B cell (primary cell): ENCODE measurements around the gene WTAP. TPM values are rescaled to one million over a fixed set of nuclear protein-coding genes. Genes with fewer than 3 reads are reported as not detected.

Experiments
- ATAC-seq: fragments of 200-7000 bp; cut with Tn5 transposase; one replicate; pipeline ENCODE4 v1.10.0; 2021; ENCODE audit warnings: low read depth, mild to moderate bottlenecking, moderate number of reproducible peaks, moderate library complexity
- CTCF ChIA-PET: fragments of 350-600 bp; sonication (Branson Sonifier 250); formaldehyde crosslinking; loops from one replicate; lab custom pipeline; 2021; ENCODE audit warnings: antibody characterized with exemption, inconsistent platforms; lab: Charles Lee
- POLR2A ChIA-PET: fragments of 350-600 bp; sonication (Branson Sonifier 250); formaldehyde crosslinking; loops from one replicate; lab custom pipeline; 2021; ENCODE audit warnings: antibody characterized with exemption; lab: Charles Lee
- DNase-seq: peaks from one replicate; pipeline ENCODE4 v3.0.0; 2013
- H2AFZ ChIP-seq: 2 replicates; pipeline ENCODE4 v1.6.1; 2012; ENCODE audit warnings: mild to moderate bottlenecking, low read depth, low read length; ENCODE audit not compliant: insufficient read depth, poor library complexity, severe bottlenecking
- H3K27ac ChIP-seq, 2 donors: 1 replicate in 1 of 2; 2 replicates in 1 of 2; pipeline ENCODE4 v1.5.1; 2012 to 2013; ENCODE audit warnings: low read length in 2 of 2, mild to moderate bottlenecking in 2 of 2, moderate library complexity in 1 of 2
- H3K27me3 ChIP-seq, 4 experiments: fragments of 200-600 bp in 1 of 4; sonication (generic) in 1 of 4; replicated peaks in 1 of 4; 1 replicate in 2 of 4; 2 replicates in 2 of 4; pipeline versions ENCODE4 v1.6.1 to v1.7.0; 2013 to 2016; ENCODE audit warnings: low read length in 3 of 4, mild to moderate bottlenecking in 2 of 4, mixed read lengths in 1 of 4, moderate library complexity in 1 of 4; ENCODE audit not compliant: insufficient read depth in 4 of 4, control insufficient read depth in 3 of 4; ENCODE audit errors: control extremely low read depth in 1 of 4
- H3K36me3 ChIP-seq, 2 experiments: replicated peaks in 1 of 2; 1 replicate in 1 of 2; 2 replicates in 1 of 2; pipeline versions ENCODE4 v1.6.1 to v1.7.1; 2013; ENCODE audit warnings: low read length in 1 of 2; ENCODE audit not compliant: insufficient read depth in 2 of 2, control insufficient read depth in 1 of 2; ENCODE audit errors: control extremely low read depth in 1 of 2, extremely low read depth in 1 of 2
- H3K4me1 ChIP-seq, 2 donors: fragments of 200-600 bp in 1 of 2; sonication (generic) in 1 of 2; 1 replicate in 1 of 2; 2 replicates in 1 of 2; pipeline versions ENCODE4 v1.5.1 to v1.6.1; 2013 to 2017; ENCODE audit warnings: low read length in 2 of 2; ENCODE audit not compliant: control insufficient read depth in 2 of 2, insufficient read depth in 2 of 2
- H3K4me2 ChIP-seq: replicated peaks from 2 replicates; pipeline ENCODE3; 2012; ENCODE audit warnings: mild to moderate bottlenecking, low read depth, low read length; ENCODE audit not compliant: poor library complexity, severe bottlenecking
- H3K4me3 ChIP-seq, 5 experiments: fragments of 200-600 bp in 1 of 5; sonication (generic) in 1 of 5; 1 replicate in 3 of 5; 2 replicates in 2 of 5; pipeline versions ENCODE4 v1.5.1 to v1.7.0; 2011 to 2016; ENCODE audit warnings: low read length in 4 of 5, mild to moderate bottlenecking in 4 of 5, low read depth in 2 of 5, control low read depth in 1 of 5, moderate library complexity in 1 of 5; ENCODE audit not compliant: insufficient read depth in 1 of 5; ENCODE audit errors: control extremely low read depth in 1 of 5, extremely low read depth in 1 of 5
- H3K79me2 ChIP-seq: fragments of 200-600 bp; sonication (generic); one replicate; pipeline ENCODE4 v1.6.0; 2016; ENCODE audit warnings: low read length; ENCODE audit not compliant: control insufficient read depth, insufficient read depth
- H3K9ac ChIP-seq: fragments of 200-600 bp; sonication (generic); 2 replicates; pipeline ENCODE4 v1.6.1; 2017; ENCODE audit warnings: mild to moderate bottlenecking, low read length, moderate library complexity
- H3K9me3 ChIP-seq, 3 donors: one replicate each; pipeline versions ENCODE4 v1.6.1 to v1.7.1; 2013; ENCODE audit warnings: low read length in 2 of 3; ENCODE audit not compliant: control insufficient read depth in 2 of 3, insufficient read depth in 1 of 3; ENCODE audit errors: control extremely low read depth in 1 of 3
- H4K20me1 ChIP-seq: 2 replicates; pipeline ENCODE4 v1.6.0; 2012; ENCODE audit warnings: mild to moderate bottlenecking, low read length; ENCODE audit not compliant: insufficient read depth, control insufficient read depth, poor library complexity, severe bottlenecking
- H3K27ac Mint-ChIP-seq: one replicate; pipeline ENCODE4 v1.8.0; 2021; ENCODE audit warnings: mixed read lengths
- H3K27me3 Mint-ChIP-seq: one replicate; pipeline ENCODE4 v1.8.0; 2021; ENCODE audit warnings: mixed read lengths
- H3K4me1 Mint-ChIP-seq: one replicate; pipeline ENCODE4 v1.8.0; 2021; ENCODE audit warnings: mixed read lengths
- H3K4me3 Mint-ChIP-seq: one replicate; pipeline ENCODE4 v1.8.0; 2021; ENCODE audit warnings: mixed read lengths
- H3K9me3 Mint-ChIP-seq: one replicate; pipeline ENCODE4 v1.8.0; 2022; ENCODE audit warnings: mixed read lengths; ENCODE audit not compliant: insufficient read depth
- CTCF ChIP-seq: fragments of 200-600 bp; IDR thresholded peaks from one replicate; pipeline ENCODE4 v1.8.0; 2022; ENCODE audit warnings: antibody characterized with exemption, mild to moderate bottlenecking
- EZH2 ChIP-seq: IDR thresholded peaks from 2 replicates; pipeline ENCODE4 v1.6.1; 2012; ENCODE audit warnings: borderline replicate concordance, low read depth, mild to moderate bottlenecking, moderate library complexity, low read length; ENCODE audit not compliant: insufficient read depth, poor library complexity, severe bottlenecking
- WGBS: methylation state at CpG from one replicate; pipeline ENCODE4 v1.1.5; 2013; ENCODE audit warnings: missing lambda C conversion rate; ENCODE audit not compliant: insufficient coverage; 5-methylcytosine and 5-hydroxymethylcytosine counted together
- intact Hi-C: fragments of 100-400 bp; cut with micrococcal nuclease; formaldehyde crosslinking; loops from one replicate; pipeline ENCODE4 v1.10.0; 2022
- polyA plus RNA-seq: library from polyadenylated mRNA; depleted of rRNA; stranded (reverse); fragments of >200 nt; gene quantifications from 2 replicates; pipeline ENCODE4 v1.2.3, GENCODE V29; 2012
- total RNA-seq, 2 donors: library from RNA; stranded (reverse); fragments of 120-200 nt in 1 of 2; gene quantifications; 1 replicate in 1 of 2; 2 replicates in 1 of 2; pipeline versions ENCODE4 v1.2.3 to v1.2.4, GENCODE V29; 2013 to 2022

The WTAP gene
- total and polyA plus RNA-seq, 2 donors (not counting 1 experiment from before 2014, with no cell fraction given): 34.2 to 165 TPM

GRCh38 chr6:159693128-159693893, 34.0 kb upstream of the WTAP start, which contains the start of gene SOD2:
SOD2 (minus strand) TSS chr6:159693241; CDS start chr6:159693167, 74 bp downstream.
- Mint-ChIP-seq H3K9me3 (no peaks in the 10 kb centered on the region), H3K4me3 (peak within 1 kb of the TSS; percentile 93), H3K4me1 (peaks cover 30% of the 10 kb centered on the region), H3K27ac (peak within 1 kb of the TSS; percentile 96), H3K27me3 (no peaks in the 10 kb centered on the region)
- Histone ChIP-seq H3K4me3 (peak within 1 kb of the TSS; percentile 62 to 89 (median 79)), H4K20me1 (peaks cover 11% of the 10 kb centered on the region), H3K36me3 (peaks cover 0 to 10% of the 10 kb centered on the region in 2 experiments), H3K9ac (peak within 1 kb of the TSS; percentile 75), H2AFZ (peak within 1 kb of the TSS; percentile 86), H3K27ac (peak within 1 kb of the TSS; percentile 71 to 89), H3K79me2 (peaks cover 28% of the 10 kb centered on the region), H3K27me3 (no peaks in the 10 kb centered on the region), H3K4me2 (peak within 1 kb of the TSS; percentile 79), H3K4me1 (peaks cover 28 to 34% of the 10 kb centered on the region in 2 donors), H3K9me3 (no peaks in the 10 kb centered on the region)
- TF ChIP-seq CTCF (no peak), EZH2 (no peak)
- CTCF ChIA-PET: interaction anchor here (1.1 to 4.1 kb wide), 8 partner anchors 10 to 160 kb away, joined by 4 to 32 read pairs (median 6); partner anchors contain the start of genes ACAT2, MRPL18, TCP1 and WTAP
- intact Hi-C loops: loop anchor here (1.0 to 10.0 kb wide), 5 partner anchors 34 to 1301 kb away; partner anchors contain the start of genes ACAT2, IGF2R, MAP3K4 and TCP1
- DNase-seq: peak; percentile 94
- peak; percentile 76 for ATAC-seq
- POLR2A ChIA-PET: interaction anchor here (0.5 to 5.4 kb wide), 8 partner anchors 10 to 100 kb away, joined by 3 to 58 read pairs (median 6); partner anchors contain the start of genes ACAT2, MRPL18, TCP1 and WTAP
- WGBS: under 1% methylated on average over 70 of the region's 74 CpGs
